ENCODE results near the gene TLCD4.
"Not testable (repeated sequence)": the region's sequence is repeated elsewhere in the genome, so short reads cannot be mapped to it uniquely, and the experiment has no call there.

TLCD4 gene

DNA sequence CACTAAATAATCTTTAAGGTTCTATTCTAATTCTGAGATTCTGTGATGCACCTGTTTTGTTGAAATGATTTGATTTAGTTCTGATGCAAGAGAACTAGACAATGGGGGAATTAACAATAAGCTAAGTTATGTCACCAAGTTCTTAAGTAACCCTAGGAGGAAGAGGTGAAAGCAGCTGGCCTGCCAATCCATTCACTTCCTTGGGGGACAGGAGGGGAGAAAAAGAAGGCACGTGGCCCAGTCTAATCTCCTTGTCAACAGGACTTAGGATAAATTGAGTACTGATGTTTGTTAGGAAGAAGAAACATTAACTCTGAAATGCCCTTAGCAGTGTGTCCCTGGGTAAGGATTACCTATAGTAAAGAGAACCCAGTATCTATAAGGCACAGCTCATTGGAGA, 36.9 kb downstream of the TLCD4 start:
- no peak for DNase-seq (ENCODE audit: low read depth in 2 of 2)

DNA sequence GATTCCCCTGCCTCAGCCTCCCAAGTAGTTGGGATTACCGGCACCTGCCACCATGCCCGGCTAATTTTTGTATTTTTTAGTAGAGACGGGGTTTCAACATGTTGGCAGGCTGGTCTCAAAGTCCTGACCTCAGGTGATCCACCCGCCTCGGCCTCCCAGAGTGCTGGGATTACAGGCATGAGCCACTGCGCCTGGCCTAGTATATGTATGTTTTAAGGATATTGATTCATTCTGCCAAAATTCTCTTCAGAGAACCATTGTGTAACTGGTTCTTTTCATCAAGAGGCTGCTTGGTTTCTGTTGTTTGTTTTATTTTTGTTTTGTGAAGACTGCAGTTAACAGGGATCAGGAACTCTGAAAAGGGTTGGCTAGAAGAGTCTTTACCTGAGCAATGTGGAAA, 48.4 kb downstream of the TLCD4 start:
- not testable (repeated sequence) for DNase-seq (ENCODE audit: low read depth in 2 of 2)
